ENCODE measurements around the gene CDH4. TPM values are rescaled to one million over a fixed set of nuclear protein-coding genes. Genes with fewer than 3 reads are reported as not detected.

Gene CDH4
- total RNA-seq, 4 donors from 2014 or later, result under 0.01 to 0.56 (median 0.19) TPM; not detected in 1

GRCh38 chr20:61766921-61767610 is 515.0 kb downstream of the CDH4 start:
- DNase-seq (ENCODE audit: low spot score), result no peak
- ATAC-seq (ENCODE audit: low FRiP score), result no peak
- TF ChIP-seq, protein P1, sequence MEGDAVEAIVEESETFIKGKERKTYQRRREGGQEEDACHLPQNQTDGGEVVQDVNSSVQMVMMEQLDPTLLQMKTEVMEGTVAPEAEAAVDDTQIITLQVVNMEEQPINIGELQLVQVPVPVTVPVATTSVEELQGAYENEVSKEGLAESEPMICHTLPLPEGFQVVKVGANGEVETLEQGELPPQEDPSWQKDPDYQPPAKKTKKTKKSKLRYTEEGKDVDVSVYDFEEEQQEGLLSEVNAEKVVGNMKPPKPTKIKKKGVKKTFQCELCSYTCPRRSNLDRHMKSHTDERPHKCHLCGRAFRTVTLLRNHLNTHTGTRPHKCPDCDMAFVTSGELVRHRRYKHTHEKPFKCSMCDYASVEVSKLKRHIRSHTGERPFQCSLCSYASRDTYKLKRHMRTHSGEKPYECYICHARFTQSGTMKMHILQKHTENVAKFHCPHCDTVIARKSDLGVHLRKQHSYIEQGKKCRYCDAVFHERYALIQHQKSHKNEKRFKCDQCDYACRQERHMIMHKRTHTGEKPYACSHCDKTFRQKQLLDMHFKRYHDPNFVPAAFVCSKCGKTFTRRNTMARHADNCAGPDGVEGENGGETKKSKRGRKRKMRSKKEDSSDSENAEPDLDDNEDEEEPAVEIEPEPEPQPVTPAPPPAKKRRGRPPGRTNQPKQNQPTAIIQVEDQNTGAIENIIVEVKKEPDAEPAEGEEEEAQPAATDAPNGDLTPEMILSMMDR (IDR thresholded peaks at IDR 0.05), result no peak

DNA sequence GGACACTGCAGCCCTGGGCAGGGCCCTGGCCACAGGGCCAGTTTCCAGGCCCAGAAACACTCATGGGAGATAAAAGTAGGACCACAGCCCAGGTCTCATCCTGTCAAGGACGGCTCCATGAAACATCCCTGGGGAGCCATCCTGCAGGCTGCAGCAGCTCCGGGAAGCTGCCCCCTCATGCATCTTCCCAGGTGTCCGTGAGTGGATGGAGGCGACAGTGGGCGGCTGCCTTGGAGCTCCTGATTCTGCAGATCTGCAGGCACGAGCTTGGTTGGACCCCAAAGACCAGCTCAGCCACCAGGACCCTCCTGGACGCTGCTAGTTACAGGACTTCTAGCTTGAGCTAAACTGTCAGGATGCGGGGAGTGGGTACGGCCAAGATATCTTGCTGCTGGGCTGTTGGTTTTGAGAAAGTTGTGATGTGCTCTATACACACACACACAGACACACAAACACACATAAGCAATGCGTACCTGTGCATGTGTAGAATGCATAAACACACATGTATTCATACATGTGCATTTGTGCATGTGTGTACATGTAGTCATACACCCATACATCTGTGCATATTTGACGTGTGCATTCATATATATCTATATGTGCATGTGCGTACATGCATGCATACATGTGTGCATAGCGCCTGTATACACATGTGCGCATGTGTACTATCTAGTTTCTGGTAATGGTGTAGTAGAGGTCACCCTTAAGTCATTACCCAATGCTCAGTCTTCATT is 515.9 kb downstream of the CDH4 start:
- no peak for ATAC-seq (ENCODE audit: low FRiP score)
- TF ChIP-seq, protein P1 (IDR thresholded peaks at IDR 0.05), result no peak
- no peak for DNase-seq (ENCODE audit: low spot score)

DNA sequence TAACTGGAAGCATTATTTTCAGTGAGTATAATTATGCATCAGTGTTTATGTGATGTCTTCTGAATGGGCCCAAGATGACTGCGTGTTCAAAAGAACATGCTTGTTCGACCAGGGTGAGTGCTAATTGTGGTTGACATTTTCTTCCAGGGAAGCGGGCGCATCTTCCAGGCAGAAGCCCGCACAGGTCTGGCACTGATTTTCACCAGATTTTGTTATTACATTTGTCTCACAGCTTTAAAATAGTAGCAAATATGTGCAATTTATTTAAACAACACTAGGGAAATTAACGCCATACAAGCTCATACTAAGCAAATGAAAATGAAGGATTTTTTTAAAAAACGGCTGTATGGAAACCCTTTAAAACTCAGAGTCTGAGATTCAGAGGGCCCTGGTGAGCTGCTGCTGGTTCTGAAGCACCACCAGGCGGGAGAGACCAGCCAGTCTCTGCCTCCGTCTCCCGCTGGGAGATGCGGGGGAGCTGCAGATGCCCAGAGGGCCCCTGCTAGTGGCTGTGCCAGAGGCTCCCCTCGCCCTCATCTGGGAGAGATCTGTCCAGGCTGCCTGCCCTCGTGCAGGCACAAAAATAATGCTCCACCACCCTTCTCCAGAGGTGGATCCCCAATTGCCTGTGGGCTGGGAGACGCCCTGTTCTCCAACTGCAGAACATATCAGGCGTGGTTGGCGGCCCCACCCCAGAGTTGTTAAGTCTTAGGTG is 516.7 kb downstream of the CDH4 start:
- no peak for DNase-seq (ENCODE audit: low spot score)
- ATAC-seq (ENCODE audit: low FRiP score), result no peak
- TF ChIP-seq, protein P1 (IDR thresholded peaks at IDR 0.05), result no peak

DNA sequence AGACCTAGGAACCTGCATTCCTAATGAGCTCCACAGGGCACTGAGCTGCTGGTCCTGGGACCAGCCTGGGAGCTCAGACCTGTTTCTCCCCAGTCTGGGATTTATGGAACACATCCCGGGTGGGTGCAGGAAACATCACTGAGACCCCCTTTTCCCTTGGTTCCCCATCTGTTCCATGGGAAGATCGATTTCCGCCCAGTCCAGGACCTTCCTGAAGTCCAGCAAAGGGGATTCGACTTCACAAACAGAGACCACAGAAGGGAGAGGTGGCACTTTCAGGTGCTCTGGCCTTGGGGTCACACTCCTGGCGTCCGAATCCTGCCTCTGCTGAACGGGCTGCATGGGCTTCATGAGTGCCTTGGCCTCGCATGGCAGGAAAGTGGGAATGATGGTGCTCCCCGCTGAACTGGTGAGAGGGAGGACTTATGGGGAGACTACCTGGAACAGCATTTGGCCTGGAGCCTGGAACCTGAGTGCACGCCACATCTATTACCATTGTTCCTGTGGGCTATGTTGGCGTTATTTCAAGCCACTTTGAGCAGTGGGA is 517.3 kb downstream of the CDH4 start:
- ATAC-seq (ENCODE audit: low FRiP score), result no peak
- TF ChIP-seq, protein P1 (IDR thresholded peaks at IDR 0.05), result no peak
- DNase-seq (ENCODE audit: low spot score), result no peak

GRCh38 chr20:61770113-61770585 is 518.1 kb downstream of the CDH4 start:
- DNase-seq (ENCODE audit: low spot score) (no peak), ATAC-seq (ENCODE audit: low FRiP score) (no peak)
- TF ChIP-seq, protein P1 (IDR thresholded peaks at IDR 0.05), result no peak

DNA sequence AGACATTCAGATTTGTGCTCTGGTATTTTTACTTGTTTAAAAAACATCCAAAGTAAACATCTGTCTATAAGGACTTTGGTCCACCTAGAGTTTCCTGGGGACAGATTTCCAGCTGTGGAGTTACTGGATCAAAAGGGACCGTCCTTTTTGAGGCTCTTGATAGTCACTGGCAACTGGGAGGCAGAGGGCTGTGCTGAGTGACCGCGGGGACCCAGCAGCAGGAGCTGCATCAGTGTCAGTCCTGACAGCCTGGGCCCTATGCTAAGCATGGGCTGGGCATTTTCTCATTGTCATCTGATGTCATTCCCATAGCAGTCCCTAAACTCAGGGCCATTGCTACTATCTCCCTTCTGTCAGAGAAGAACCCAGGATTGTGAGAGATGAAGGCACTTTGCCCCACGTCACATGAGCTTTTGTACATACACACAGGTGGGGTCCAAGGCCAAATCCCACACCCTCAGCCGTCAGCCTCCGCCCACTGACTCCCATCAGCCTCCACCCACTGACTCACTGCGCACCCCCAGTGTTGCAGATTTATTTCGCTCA is 519.8 kb downstream of the CDH4 start:
- no peak for DNase-seq (ENCODE audit: low spot score)
- TF ChIP-seq, protein P1 (IDR thresholded peaks at IDR 0.05), result no peak
- no peak for ATAC-seq (ENCODE audit: low FRiP score)
